Activated naive CD4-positive, alpha-beta T cell treated with anti-CD3 and anti-CD28 coated beads, Interleukin-2, amount 10 ng/mL, durations not matched to agents 7 days and 5 days (primary cell): ENCODE data around the gene LHFPL6.

ENCODE experiments used
- CTCF ChIA-PET: fragments of 350-600 bp; sonication (Branson Sonifier 250); formaldehyde crosslinking; loops from one replicate; lab custom pipeline; 2021; ENCODE audit warnings: antibody characterized with exemption; lab: Charles Lee
- DNase-seq: peaks from one replicate; pipeline ENCODE4 v3.0.0-alpha.2; 2020
- H3K27ac Mint-ChIP-seq: one replicate; pipeline ENCODE4 v1.8.0; 2021; ENCODE audit warnings: mild to moderate bottlenecking, moderate library complexity, mixed read lengths
- H3K27me3 Mint-ChIP-seq: one replicate; pipeline ENCODE4 v1.8.0; 2021; ENCODE audit warnings: mild to moderate bottlenecking, mixed read lengths
- H3K36me3 Mint-ChIP-seq: one replicate; pipeline ENCODE4 v1.8.0; 2021; ENCODE audit warnings: mixed read lengths
- H3K4me1 Mint-ChIP-seq: one replicate; pipeline ENCODE4 v1.8.0; 2021; ENCODE audit warnings: mixed read lengths
- H3K4me3 Mint-ChIP-seq: one replicate; pipeline ENCODE4 v1.8.0; 2021; ENCODE audit warnings: mild to moderate bottlenecking, moderate library complexity, mixed read lengths
- H3K9me3 Mint-ChIP-seq: one replicate; pipeline ENCODE4 v1.8.0; 2021; ENCODE audit warnings: mixed read lengths

Gene LHFPL6

DNA sequence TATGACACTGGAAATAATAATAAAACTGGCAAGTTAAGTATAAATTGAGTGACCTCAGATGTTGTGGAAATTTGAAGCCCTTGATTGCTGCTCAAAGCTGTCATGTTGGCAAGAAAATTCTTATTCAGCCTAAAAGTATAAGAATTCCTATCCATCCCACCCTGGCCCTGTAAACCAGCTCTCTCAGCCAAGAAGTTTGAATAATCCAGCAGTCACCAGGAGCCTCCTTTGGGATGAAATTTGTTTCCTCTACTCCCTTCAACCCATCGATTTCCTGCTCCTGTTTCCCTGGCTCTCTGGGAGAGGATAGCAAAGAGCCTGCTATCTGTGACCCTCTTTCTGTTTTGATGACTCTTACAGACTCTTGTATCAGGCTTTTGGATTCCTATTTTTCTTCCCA lies 169.3 kb downstream of the LHFPL6 start:
- H3K27me3 Mint-ChIP-seq, result peaks cover 4% of the 10 kb centered on the region
- no peaks in the 10 kb centered on the region for H3K36me3 Mint-ChIP-seq
- no peaks in the 10 kb centered on the region for H3K4me1 Mint-ChIP-seq
- CTCF ChIA-PET, result no interaction called here
- H3K27ac Mint-ChIP-seq, result no peak overlapping the region
- no peaks in the 10 kb centered on the region for H3K9me3 Mint-ChIP-seq
- DNase-seq, result no peak
- no peak overlapping the region for H3K4me3 Mint-ChIP-seq

DNA sequence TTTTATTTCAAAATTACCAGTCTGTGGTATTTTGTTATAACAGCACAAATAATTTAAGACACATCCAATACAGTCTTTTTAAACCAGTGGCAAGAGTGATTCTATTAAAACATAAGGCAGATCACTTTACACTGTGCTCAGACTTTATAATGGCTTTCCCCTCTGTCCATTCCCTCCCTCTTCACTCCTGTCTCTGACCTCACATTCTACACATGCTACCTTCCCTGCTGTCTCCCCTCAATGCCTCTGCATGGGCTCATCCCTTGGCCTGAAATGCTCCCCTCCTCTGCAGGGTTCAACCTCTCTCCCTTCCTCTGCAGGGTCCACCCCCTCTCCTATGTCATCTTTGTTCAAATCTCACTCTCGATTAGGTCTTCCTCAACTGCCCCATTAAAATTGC lies 170.8 kb downstream of the LHFPL6 start:
- Mint-ChIP-seq H3K27ac (no peak overlapping the region), H3K27me3 (peaks cover 4% of the 10 kb centered on the region), H3K9me3 (no peaks in the 10 kb centered on the region), H3K36me3 (no peaks in the 10 kb centered on the region), H3K4me3 (no peak overlapping the region), H3K4me1 (no peaks in the 10 kb centered on the region)
- no peak for DNase-seq
- CTCF ChIA-PET, result no interaction called here

DNA sequence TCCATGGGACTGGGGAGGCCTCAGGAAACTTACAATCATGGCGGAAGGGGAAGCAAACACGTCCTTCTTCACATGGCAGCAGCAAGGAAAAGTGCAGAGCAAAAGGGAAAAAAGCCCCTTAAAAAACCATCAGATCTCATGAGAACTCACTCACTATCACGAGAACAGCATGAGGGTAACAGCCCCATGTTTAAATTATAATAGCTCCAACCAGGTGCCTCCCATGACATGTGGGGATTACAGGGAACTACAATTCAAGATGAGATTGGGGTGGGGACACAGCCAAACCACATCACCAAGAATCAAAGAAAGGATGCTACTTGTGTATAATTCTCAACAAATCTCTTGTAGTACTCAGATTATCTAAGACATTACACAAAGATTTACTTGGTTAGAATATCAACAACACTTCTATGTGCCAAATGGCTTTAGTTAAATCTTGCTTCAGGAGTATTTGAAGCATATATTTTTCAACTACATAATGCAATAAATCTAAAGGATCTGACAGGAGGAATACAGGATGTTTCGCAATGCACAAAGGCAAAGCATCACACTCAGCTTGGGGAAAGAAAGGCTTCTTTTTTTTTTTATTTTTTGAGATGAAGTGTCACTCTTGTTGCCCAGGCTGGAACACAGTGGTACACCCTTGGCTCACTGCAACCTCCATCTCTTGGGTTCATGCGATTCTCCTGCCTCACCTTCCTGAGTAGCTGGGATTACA lies 180.0 kb downstream of the LHFPL6 start:
- CTCF ChIA-PET, result no interaction called here
- DNase-seq, result no peak
- Mint-ChIP-seq H3K27ac (no peak overlapping the region), H3K4me3 (no peak overlapping the region), H3K27me3 (peaks cover 4% of the 10 kb centered on the region), H3K9me3 (no peaks in the 10 kb centered on the region), H3K36me3 (no peaks in the 10 kb centered on the region), H3K4me1 (no peaks in the 10 kb centered on the region)

DNA sequence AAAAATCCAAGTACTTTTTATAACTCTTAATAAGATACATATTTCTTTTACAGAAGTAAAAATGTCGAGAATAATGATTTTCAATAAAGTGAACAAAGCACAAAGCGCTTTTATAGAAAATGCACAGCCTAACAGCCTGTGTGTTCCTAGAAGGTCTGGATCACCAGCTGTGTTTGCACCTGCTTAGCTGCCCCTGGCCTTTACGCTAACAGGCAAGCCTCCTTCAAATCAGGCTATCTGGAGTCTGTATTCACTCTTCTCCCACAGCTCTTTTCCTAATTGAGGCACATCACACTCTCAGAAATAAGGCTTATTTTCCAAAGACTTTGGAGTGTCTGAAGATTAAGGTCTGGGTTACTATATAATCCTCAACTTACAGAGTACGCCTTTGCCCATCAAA lies 183.1 kb downstream of the LHFPL6 start:
- Mint-ChIP-seq H3K4me1 (no peaks in the 10 kb centered on the region), H3K4me3 (no peak overlapping the region), H3K27me3 (peaks cover 12% of the 10 kb centered on the region), H3K36me3 (no peaks in the 10 kb centered on the region), H3K27ac (no peak overlapping the region), H3K9me3 (no peaks in the 10 kb centered on the region)
- DNase-seq, result no peak
- CTCF ChIA-PET, result no interaction called here

DNA sequence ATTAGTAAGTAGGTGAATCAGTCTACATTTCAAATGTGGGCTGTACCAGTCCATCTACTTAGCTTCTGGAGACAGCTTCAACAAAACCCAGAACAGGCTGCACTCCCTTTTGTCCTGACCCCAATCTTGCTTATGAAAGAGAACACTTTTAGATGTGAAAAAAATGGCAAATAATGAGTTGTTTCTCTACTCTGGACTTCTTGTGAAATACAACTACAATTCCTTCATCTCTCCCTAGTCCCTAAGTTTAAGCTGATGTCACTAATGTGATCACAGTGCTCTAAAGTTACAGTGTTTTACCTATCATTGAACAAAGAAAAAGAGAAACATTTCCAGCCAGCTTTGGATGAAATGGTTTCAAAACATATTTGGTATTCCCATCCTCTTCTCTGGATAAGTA lies 183.9 kb downstream of the LHFPL6 start:
- no peak overlapping the region for H3K4me3 Mint-ChIP-seq
- no peaks in the 10 kb centered on the region for H3K4me1 Mint-ChIP-seq
- H3K27me3 Mint-ChIP-seq, result peaks cover 12% of the 10 kb centered on the region
- H3K27ac Mint-ChIP-seq, result no peak overlapping the region
- H3K9me3 Mint-ChIP-seq, result no peaks in the 10 kb centered on the region
- H3K36me3 Mint-ChIP-seq, result no peaks in the 10 kb centered on the region
- DNase-seq, result no peak
- CTCF ChIA-PET, result interaction anchor here (1.1 kb wide), 1 partner anchor 197 kb away, joined by 3 read pairs; no protein-coding TSS in a partner anchor

DNA sequence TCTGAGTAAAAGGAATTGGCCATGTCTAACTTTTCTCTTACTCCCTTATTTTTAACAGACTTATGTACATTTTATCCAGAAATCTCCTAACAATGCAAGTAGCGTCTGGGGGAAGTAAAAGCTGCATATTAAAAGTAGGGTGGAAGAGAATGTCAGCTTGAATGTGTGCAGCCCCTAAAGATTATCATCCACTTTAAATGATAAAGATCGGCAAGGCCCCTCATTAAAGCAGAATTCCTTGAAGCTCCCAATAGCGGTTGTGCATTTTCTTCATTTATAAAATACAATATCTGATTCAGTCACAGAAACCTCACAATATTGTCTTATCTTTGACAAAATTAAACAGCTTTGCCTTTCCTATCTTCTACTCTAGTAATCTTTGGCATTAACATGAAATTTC lies 184.6 kb downstream of the LHFPL6 start:
- DNase-seq, result no peak
- Mint-ChIP-seq H3K4me1 (no peaks in the 10 kb centered on the region), H3K27me3 (peaks cover 12% of the 10 kb centered on the region), H3K36me3 (no peaks in the 10 kb centered on the region), H3K4me3 (no peak overlapping the region), H3K9me3 (no peaks in the 10 kb centered on the region), H3K27ac (no peak overlapping the region)
- CTCF ChIA-PET, result interaction anchor here (1.1 kb wide), 1 partner anchor 198 kb away, joined by 3 read pairs; no protein-coding TSS in a partner anchor

DNA sequence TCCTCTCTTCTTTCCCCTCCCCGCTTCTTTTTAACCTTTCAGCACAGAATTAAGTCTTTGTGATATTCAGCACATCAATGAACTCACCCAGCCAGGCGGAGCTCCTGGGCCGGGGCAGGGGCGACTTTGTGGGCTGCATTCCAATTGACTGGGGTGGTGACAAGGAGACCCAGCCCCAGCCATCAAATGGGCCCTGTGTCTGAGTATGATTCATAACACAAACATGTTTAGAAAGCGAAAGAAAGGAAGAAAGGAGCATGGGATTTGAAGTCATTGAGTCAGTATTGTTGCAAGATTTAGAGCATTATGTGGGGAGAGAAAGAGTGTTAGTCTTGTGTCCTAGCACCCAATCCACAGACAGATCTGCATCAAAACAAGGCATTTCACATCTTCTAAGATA lies 185.3 kb downstream of the LHFPL6 start:
- no peaks in the 10 kb centered on the region for H3K9me3 Mint-ChIP-seq
- peaks cover 12% of the 10 kb centered on the region for H3K27me3 Mint-ChIP-seq
- H3K36me3 Mint-ChIP-seq, result no peaks in the 10 kb centered on the region
- no peak overlapping the region for H3K27ac Mint-ChIP-seq
- DNase-seq, result no peak
- H3K4me1 Mint-ChIP-seq, result no peaks in the 10 kb centered on the region
- CTCF ChIA-PET, result interaction anchor here (1.6 kb wide), 1 partner anchor 194 kb away, joined by 5 read pairs; no protein-coding TSS in a partner anchor
- H3K4me3 Mint-ChIP-seq, result no peak overlapping the region

DNA sequence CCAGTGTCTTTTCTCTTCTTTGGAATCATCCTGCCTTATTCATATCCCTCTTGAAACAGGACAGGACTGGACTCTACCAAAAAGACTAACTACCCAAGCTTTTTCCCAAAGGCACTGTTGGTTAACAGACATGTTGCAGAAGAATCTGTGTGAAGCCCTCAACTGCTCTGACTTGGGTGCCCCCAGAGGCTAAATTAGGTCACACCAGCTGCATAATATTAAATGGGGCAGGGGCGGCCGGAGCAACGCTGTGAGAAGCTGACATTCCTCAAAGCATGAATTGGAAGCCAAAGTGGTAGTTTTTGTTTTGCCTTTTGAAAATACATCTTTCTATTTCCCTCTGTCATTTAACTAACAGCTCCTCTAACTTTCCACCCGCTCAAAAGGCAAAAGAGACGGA lies 185.9 kb downstream of the LHFPL6 start:
- H3K4me3 Mint-ChIP-seq, result no peak overlapping the region
- CTCF ChIA-PET, result interaction anchor here (1.6 kb wide), 1 partner anchor 195 kb away, joined by 5 read pairs; no protein-coding TSS in a partner anchor
- peaks cover 8% of the 10 kb centered on the region for H3K27me3 Mint-ChIP-seq
- no peaks in the 10 kb centered on the region for H3K4me1 Mint-ChIP-seq
- H3K36me3 Mint-ChIP-seq, result no peaks in the 10 kb centered on the region
- H3K27ac Mint-ChIP-seq, result no peak overlapping the region
- no peaks in the 10 kb centered on the region for H3K9me3 Mint-ChIP-seq
- DNase-seq, result no peak

DNA sequence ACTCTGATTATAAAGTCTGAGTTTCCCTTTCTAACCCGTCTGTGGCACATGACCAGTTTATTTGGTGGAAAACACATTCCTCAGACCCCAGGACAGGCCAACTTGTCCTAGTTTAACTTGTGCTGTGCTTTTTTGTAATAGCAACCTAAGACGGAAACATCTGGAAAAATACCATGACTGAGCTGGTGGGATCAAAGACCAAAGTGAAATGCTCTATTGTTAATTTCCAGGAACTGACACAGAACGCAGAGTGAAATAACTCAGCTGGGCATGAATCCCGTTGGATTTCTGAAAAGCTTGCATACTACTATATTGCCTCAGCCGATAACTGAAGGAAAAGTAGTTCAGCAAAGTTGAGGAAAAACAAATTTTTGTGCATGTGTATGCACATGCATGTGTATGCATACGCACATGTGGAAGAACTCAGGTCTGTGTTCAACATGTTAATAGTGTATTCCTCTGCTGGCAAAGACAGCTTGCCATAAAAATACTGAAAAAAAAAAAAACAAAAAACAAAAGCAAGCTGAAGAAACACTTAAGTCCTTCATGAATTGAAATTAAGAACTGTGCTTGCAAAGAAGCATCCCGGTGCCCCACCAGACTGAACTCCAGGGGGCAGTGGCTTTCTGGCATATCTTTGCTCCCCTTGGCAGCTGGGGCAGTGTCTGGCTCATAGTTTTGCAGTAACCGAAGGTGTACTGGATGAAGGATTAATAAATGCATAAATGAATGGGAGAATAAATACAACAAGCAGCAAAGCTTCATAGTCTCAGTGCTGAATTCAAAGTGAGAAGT lies 187.8 kb downstream of the LHFPL6 start:
- no peak for DNase-seq
- Mint-ChIP-seq H3K36me3 (no peaks in the 10 kb centered on the region), H3K27me3 (peaks cover 10% of the 10 kb centered on the region), H3K4me3 (no peak overlapping the region), H3K9me3 (no peaks in the 10 kb centered on the region), H3K4me1 (no peaks in the 10 kb centered on the region), H3K27ac (no peak overlapping the region)
- CTCF ChIA-PET, result no interaction called here

DNA sequence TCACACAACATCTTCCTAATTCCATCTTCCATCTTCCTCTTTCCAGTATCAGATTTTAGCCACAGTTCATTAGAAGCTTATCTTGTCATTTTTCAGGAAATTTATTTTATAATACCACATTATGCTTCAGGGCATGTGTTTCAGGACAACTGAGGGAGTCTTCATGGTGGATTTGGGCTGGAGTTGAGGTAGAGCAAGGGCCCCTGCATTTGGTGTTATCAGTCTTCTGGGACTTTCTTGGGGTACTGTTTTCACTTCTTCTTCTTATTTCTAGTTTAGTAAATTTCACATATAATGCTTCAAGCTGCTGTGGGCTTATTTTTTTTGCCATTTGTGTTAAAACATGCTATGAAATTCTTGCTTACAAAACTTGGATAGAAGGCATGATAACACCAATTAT lies 188.7 kb downstream of the LHFPL6 start:
- Mint-ChIP-seq H3K4me1 (no peaks in the 10 kb centered on the region), H3K27ac (no peak overlapping the region), H3K4me3 (no peak overlapping the region), H3K36me3 (no peaks in the 10 kb centered on the region), H3K27me3 (peaks cover 10% of the 10 kb centered on the region), H3K9me3 (no peaks in the 10 kb centered on the region)
- CTCF ChIA-PET, result no interaction called here
- DNase-seq, result no peak

DNA sequence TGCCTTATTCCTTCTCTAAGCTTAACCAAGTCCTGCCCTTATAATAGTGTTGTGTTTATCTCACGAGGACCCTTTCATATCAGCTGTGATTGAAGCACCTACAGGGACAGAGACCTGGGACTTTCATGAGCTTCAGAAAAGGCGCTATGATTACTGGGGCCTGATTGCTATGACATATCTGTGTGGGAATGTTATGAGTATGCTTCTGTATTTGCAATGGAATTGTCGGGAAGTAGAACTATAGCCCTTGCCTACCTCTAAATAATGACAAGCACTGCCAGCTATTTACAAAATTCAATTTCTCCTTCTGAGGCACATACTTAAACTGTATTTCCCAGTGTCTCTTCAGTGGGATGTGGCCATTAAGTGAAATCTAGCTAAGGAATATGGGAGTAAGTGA lies 191.5 kb downstream of the LHFPL6 start:
- Mint-ChIP-seq H3K4me1 (no peaks in the 10 kb centered on the region), H3K27me3 (peaks cover 3% of the 10 kb centered on the region), H3K9me3 (no peaks in the 10 kb centered on the region), H3K4me3 (no peak overlapping the region), H3K36me3 (no peaks in the 10 kb centered on the region), H3K27ac (no peak overlapping the region)
- CTCF ChIA-PET, result interaction anchor here (0.7 kb wide), 1 partner anchor 15 kb away, joined by 3 read pairs; no protein-coding TSS in a partner anchor
- no peak for DNase-seq

DNA sequence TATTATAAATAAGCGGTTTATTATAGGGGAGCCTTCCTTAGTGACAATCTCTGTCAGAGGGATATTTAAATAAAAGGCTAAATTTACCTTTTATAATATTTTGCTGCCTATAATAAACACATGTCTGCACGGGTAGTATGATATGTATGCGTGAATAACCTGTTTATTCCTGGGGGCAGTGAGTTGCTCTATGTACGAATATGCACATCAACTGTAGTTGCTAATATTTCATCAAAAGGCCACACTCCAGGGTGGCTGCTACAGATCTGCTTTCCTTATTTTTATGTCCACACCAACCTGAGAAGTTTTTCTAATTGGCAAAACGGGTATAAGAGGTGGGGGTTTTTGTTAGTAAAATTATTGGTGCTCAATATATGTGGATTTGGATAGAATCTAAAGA lies 192.0 kb downstream of the LHFPL6 start:
- Mint-ChIP-seq H3K27me3 (peaks cover 3% of the 10 kb centered on the region), H3K27ac (no peak overlapping the region), H3K36me3 (no peaks in the 10 kb centered on the region), H3K9me3 (no peaks in the 10 kb centered on the region), H3K4me1 (no peaks in the 10 kb centered on the region), H3K4me3 (no peak overlapping the region)
- CTCF ChIA-PET, result no interaction called here
- no peak for DNase-seq

DNA sequence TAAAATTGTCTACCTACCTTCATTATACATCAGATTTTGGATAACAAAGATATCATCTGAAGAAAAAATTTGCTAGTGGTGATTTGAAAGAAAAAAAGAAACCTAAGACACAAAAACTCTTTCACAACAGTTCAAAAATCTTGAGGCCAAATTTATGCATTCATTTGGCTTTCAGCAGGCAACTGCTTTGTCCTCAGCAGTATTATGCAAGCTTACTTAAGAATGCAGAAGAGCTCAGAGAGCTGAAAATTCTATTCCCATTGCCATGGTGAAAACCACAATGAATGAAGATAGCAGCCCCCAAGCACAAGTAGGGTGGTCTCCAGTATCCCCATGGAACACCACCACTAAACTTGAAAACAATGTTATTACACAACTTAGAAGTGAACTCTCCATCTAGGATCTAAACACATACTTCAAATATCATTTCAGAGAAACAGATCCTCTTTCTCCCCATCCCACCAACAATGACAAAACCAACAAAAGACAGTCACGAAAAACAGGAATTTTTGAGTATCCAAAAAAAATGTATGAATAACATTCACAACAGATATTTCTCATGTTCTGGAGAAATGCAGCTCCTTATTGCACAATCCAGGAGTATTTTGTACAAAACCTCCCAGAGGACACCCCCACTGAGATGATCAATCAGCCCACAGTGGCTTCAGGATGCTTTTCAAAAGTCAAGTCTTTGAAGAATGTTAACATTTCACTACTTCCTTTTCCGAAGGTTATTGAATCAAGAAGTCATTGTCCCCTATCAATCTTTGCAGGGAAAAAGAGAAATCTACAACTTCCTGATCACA lies 192.7 kb downstream of the LHFPL6 start:
- CTCF ChIA-PET, result no interaction called here
- Mint-ChIP-seq H3K27ac (no peak overlapping the region), H3K9me3 (no peaks in the 10 kb centered on the region), H3K27me3 (peaks cover 3% of the 10 kb centered on the region), H3K4me3 (no peak overlapping the region), H3K4me1 (no peaks in the 10 kb centered on the region), H3K36me3 (no peaks in the 10 kb centered on the region)
- no peak for DNase-seq

DNA sequence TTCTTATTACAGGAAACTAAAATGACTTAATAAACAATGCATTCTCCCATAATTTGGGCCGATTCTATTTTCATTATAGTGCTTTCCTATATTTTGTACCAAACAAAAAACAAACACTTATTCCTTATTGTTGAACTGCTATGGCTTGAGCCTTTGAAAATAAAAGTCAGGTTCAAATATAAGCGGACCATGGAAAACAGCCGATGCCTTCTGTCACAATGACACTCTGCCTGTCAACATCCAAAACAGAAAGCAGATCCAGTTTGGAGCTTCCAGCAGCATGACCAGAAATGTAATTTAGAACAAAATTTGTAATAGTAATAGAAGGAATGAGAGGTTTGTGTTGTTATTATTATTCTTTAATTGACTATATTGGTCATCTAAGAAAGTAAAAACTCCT lies 194.5 kb downstream of the LHFPL6 start:
- CTCF ChIA-PET, result no interaction called here

More for the DNA sequence above, 194.5 kb downstream of the LHFPL6 start:
- H3K36me3 Mint-ChIP-seq, result no peaks in the 10 kb centered on the region
- H3K4me1 Mint-ChIP-seq, result no peaks in the 10 kb centered on the region
- no peaks in the 10 kb centered on the region for H3K9me3 Mint-ChIP-seq
- H3K27me3 Mint-ChIP-seq, result peaks cover 3% of the 10 kb centered on the region
- no peak overlapping the region for H3K27ac Mint-ChIP-seq
- H3K4me3 Mint-ChIP-seq, result no peak overlapping the region
- no peak for DNase-seq
